Retina (tissue), 1 donor: Measurements from ENCODE around the gene ITGA6.

Source experiments
- DNase-seq: peaks from one replicate; pipeline ENCODE4 v3.0.0-alpha.2; 2016

ITGA6 gene

DNA sequence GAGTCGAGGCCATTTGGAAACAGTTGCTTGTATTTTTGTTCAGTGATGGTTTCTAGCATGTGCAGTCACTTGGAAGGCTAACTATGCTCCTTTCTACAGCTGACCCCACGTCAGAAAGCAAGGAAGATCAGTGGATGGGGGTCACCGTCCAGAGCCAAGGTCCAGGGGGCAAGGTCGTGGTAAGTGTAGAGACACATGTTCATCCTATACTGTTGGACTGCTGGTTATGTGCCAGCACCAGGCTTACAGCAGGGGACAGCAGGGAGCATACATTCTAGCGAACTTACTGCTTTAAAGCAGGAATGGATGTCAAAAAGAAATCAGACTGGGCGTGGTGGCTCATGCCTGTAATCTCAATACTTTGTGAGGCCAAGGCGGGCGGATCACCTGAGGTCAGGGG lies 40.0 kb downstream of the ITGA6 start:
- DNase-seq, result no peak

DNA sequence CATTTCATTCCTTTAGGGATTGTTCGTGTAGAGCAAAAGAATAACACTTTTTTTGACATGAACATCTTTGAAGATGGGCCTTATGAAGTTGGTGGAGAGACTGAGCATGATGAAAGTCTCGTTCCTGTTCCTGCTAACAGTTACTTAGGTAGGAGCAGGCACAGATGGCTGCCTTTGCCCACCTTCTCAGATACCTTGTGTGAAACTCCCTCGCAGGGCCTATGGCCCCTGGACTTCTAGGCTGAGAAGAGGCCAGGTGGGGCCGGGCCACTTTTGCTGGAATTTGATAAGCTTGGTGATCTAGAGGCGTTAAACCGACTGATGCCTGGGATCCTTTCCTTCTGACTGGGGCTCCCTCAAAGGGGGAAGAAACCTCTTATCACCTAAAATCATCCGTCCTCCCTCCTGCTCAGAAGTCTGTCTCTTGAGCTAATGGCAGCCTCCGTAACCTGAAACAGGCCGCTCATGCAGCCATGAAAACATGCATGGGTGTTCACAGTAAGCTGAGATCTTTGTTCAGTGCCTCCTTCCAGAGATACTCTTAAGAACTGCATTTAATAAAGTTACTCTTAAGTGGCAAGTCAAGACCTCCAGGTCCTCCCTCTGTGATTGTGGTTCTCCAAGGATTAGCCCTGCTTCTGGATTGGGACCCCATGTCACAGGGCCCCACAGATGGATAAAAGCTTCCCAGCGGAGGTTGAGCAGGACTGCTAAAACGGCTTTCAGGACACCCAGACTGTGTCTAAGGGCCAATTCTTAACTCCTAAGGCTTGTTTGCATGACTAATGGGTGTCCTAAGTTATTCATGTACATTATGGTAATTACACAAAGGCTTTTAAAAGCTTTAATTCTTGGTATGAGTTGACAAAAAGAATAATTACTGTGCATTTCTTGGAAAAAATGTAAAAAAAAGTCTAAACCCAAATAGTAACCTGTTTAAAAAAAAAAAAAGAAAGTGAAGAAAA lies 43.9 kb downstream of the ITGA6 start:
- DNase-seq, result no peak

DNA sequence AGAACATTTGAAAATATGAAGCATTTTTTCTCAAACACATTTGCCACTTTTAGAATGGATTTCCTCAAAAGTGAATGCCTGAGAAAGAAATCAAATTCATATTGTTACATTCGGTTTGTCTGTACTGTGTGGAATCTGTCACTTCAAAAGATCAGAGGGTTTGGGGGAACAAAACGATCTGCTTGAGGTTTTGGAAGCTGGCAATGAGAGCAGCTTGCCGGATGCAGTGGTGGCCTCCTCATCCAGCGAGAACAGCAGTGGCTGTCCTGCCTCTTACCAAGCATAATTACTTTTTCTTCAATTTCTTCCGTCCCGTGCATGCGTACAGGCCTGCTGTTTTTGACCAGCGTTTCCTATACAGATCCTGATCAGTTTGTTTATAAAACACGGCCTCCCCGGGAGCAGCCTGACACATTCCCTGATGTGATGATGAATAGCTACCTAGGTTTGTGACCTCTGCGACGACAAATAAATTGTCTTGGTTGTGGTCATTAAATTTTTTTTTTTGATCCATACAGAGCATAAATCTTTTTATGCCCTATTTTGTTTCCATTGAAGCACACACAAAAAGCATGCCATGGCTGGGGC lies 45.2 kb downstream of the ITGA6 start:
- DNase-seq, result no peak

DNA sequence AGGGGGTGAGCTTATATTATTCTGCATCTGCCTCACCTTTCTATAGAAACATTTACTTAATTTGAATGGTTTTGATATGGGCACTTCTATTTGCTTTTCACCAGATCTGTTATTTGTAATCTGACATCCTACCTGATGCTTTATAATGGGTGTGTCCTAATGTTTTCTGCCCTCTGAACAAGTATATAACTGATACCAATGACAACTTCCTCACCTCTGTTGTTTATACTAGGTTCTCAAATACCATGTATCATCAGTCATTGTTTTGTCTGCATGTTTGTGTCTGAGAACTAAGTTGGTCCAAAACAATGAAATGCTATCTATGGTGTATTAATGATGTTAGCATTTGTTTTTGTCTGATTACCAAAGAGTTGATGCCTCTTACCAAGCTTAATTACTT lies 45.8 kb downstream of the ITGA6 start:
- DNase-seq, result no peak

DNA sequence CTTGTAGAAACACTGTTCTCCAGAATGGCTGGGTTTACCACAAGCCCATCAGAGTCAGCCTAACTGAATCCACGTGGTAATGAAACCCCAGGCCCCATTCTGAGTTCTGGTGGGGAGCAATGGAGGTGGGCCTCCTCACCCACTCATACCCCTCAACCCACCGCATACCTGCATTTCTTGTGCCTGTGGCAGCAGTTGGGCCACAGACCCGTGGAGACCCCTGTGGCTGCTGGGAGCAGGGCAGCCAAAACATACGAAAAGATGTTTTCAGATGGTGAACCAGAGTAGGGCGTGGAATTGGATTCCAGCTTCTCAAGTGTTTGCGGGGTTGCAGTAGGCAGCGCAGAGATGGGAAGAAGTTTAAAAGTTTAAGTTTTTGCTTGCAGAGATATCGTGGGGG lies 51.0 kb downstream of the ITGA6 start:
- DNase-seq, result no peak

DNA sequence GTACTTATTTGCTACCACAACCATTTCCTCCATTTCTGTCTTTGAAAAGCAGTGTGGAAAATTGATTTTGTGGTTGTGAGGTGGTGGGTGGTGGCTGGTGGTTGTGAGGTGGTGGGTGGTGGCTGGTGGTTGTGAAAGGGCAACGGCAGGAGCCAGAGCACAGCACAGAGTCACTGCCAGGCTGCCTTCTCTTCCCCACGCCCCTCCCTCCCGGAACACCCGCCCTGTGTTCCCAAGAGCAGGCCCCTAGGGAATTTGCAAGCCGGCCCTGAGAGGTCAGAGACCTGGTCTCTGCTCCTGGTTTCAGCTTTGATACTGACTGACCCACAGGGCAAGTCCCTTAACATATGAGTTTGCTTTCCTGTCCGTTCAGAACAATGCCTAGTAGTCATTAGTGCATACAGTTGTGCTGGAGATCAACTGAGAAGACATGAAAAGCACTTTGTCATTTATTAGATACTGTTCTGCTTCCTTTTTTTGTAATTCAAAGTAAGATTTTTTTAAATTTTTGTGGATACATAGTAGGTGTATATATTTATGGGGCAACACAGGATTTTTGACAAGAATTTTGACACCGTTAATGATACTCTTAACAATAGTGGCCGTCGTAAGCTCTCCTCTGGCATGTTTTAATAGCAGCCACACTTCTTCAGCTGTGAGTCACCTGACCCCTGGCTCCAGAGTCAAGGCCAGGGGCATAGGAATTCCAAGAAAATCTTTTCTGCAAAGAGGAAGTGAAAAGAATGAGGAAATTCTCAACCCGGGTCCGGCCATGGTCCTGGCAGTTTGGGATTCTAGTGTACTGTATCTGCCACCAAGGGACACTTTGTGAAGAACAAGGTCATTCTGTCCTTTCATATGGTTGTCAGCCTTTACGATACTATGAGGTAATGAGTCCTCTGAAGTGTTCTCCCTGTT lies 53.2 kb downstream of the ITGA6 start:
- DNase-seq, result no peak

DNA sequence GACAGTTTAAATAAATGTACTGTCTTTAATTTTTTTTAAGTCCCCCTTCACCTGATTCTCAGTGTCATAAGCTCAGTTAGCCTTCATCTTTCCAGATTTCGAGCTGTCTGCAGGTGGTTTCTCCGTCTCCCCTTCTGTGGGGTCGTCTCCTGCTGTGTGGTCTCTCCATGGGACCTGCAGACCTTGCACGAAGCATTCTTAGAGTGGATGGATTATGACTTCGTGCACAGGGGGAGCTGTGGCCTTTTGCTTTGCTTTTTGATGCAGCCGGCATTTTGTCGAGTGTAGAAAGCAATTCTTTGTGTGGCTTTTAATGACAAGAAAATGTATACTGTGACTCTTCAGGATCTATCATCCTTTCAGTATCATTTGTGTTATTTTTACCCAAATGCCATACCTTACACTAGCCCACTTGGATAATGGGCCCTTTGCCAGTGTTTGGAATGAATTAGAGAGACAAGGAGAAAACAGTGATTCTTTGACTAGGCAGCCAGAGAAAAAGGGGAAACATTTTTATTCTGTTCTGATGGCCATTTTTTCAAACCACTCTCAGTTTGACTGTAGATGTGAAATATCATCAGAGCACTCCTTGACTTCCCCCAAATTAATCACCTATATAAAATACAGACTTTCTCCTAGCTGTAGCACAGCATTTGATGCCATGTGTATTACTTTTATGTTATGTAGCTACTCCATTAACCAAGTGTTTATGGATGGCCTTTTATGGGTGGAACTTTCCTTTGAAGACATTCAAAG lies 54.3 kb downstream of the ITGA6 start:
- DNase-seq, result no peak

DNA sequence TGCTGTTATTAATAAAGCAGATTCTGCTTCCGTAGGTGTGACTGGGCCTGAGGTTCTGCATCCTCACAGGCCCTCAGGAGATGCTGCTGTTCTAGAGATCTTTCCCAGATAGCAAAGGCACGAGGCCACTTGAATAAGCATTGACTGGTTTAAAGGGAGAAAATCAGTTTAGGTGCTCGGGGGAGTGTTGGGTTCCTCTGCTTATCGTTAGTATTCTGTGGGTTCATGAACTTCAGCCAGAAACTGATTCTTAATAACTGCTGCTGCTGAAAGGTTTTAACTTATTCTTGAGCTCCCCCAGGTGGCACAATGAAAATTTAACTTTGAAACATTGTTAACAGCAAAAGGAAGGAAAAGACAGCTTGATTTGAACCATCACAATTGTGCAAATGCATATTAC lies 56.9 kb downstream of the ITGA6 start:
- no peak for DNase-seq

DNA sequence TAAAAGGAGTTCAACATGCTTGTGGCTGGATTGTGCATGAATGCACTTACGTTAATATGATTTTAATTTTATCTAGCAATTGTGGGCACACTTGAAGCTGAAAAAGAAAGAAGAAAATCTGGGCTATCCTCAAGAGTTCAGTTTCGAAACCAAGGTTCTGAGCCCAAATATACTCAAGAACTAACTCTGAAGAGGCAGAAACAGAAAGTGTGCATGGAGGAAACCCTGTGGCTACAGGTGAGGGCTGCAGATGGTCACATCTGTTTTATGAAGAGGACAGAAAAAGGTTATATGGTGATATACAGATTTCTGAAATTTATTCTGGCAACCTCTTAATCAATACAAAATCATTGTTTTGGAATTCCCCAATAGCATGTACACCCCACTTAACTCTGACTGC lies 57.3 kb downstream of the ITGA6 start:
- DNase-seq, result no peak

DNA sequence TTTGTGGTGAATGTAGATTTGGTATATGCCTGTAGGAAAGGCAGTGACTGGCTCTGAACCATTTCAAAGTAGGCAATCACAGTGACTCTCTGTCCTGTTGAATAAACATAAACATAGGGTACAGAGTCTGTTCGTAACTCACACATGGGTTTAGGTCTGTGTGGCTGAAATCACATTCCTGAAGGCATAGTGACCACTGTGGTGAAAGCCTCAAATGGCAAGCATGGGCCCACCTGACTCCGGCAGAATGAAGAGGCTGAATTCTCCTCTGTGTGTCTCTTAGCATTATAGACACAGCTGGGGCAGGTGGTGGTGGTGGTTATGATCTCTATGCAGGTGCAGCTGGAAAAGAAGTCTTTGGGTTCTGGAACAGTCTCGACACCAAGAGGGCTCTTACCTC lies 61.2 kb downstream of the ITGA6 start:
- DNase-seq, result no peak

DNA sequence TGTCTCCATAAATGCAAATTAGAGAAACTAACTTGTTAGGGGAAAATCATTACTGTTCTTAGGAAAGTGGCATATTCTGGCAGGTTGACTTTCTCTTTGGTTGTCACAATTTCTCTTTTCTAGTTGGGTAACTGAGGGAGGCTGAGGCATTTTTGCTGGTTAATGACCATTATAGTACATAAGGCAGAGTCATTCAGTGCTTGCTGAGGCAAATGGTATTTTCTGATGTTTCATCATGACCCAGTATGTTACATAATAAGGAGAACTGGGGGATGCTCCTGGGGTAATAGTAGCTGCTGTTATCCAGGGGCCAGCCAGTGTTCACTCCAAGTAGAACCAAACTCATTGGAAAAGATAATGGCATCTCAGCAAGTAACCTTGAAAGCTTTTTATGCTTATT lies 62.3 kb downstream of the ITGA6 start:
- DNase-seq, result no peak

DNA sequence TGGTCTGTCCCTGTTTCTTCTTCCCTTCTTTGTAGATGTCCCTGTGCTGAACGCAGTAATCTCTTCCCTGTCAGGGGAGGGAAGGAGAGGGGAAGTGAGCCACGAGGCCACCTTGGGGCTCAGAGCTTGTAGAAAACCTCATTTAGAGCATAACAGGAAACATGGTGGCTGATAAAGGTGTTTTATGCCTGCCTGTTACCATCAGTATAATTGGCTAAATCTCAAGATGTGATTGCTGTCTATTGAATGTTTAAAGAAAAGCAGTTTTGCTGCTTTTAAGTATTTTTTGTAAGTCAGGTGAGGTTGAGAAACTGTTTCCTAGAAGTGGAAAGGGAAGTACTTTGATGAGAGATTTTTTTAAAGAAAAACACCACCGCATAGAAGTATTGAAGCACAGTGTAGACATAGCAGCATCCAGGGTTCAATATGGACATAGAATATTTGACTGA lies 68.8 kb downstream of the ITGA6 start:
- no peak for DNase-seq

DNA sequence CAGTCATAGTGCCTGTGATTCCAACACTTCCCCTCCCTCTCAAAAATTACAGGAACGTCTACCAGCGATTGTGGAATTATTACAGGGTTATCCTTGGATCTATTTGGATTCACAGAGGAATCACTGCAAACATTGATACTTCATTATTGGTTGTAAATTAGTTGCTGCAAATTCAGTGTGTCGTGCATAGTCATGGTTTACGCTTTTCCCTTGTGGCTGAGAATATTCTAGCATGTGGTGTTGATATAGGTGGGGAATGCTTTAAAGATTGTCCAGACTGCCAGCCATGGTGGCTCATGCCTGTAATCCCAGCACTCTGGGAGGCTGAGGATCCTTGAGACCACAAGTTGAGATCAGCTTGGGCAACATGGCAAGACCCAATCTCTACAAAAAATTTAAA lies 79.8 kb downstream of the ITGA6 start:
- DNase-seq, result no peak

DNA sequence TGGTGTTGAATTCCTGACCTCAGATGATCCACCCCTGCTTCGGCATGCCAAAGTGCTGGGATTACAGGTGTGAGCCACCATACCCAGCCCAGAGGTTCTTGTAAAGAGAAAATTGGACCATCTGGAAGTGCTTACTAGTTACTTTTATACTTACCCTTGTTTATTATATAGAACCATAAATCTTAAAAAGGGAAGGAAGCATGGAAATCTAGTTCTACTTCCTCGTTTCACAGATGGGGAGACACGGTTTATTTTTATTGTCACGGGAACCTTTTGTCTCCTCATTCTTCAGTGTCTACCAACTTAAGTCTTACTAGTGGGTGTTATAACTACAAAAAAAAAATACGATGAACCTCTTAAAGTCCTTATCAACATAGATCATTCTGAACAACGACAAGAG lies 82.7 kb downstream of the ITGA6 start:
- no peak for DNase-seq

DNA sequence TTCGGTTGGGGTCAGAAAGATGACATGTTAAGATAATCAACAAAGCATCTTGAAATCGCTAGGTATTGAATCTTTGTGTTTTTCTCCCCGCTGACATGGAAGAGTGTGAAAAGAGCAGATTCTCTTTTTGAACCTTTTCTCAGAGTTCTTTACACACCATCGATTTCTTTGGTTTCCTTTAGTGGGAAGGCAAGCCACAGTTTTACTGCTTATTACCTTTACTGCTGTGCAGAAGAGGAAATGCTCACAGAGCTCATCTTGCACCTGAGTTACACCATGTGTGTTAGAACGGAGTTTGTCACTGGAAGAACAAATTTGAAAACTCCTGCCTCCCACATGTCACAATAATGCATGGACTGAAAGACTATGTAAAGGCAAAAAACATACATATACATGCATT lies 83.2 kb downstream of the ITGA6 start:
- DNase-seq, result no peak

DNA sequence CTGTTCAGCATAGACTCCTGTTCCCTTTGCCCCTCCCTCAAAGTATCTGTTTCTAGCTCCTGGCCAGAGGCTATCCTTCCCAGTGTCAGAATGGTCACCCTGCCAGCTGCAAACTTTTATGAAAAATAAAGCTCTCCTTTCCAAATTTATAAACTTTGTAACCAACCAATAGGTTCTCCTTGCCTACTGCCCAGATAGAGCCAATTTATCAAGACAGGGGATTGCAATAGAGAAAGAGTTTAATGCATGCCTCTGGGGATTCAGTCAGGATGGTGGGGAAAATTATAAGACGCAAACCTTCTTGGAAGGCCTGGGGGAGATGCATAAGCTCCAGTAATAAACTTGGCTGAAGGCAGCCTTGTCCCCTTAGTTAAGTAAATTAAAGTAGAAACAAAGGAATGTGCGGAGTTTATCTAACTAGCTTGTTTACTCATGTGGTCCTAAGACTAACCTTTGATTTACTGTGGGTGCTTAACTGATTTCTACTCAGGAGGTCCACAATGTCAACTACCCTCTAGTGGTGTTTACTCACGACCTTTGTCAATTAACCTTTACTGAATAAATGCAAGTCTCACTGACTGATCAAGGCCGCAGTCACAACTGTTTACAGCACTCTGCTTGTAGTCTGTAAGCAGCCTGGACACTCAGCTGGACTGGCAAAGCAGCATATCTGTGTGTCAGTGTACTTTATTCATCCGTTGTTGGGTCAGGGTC lies 85.6 kb downstream of the ITGA6 start:
- no peak for DNase-seq

DNA sequence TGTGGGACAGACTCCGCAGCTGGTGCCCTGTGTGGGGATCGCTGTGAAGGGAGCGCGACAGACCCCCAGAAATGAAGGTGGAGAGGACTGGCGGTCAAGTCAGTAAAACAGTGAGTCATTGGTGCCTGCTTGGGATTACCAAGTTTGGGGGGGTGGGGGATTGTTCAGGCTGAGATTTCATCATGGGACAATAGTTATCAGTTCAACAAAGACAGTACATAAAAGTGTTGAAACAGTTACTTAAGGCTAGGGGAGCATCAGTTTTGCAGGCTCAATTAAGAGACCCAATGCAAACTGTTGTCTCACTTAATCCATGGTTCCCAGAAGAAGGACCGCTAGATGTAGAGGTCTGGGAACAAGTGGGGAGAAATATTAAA lies 86.1 kb downstream of the ITGA6 start:
- no peak for DNase-seq

DNA sequence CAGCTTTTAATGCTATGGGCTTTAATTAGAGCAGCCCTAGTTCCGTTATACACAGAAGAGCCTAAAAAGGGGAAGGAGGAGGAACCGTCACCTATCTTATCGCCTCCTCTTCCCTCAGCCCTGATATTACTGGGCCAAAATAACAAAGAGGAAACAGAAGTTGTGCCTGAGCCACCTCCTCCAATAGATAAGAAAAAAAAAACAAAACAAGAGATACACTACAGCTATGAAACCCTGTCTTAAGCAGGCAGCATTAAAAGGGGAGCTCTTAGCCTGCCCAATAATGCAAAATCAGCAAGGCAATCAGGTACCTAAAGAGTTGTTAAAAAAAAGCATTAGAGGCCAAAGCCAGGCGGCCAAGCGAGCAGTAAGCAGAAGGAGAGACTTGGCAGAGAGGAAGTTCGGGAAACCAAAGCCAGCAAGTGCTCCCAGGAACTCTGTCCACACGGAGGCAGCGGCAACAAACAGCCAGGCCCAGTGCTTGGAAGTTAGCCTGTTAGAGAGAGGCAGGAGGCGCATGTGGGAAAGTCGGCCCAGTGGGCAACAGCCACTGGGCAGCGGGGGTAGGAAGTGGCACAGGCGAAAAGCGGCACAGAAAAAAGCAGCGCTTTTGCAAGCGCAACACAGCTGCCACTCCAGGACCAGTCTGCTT lies 86.7 kb downstream of the ITGA6 start:
- DNase-seq, result no peak

DNA sequence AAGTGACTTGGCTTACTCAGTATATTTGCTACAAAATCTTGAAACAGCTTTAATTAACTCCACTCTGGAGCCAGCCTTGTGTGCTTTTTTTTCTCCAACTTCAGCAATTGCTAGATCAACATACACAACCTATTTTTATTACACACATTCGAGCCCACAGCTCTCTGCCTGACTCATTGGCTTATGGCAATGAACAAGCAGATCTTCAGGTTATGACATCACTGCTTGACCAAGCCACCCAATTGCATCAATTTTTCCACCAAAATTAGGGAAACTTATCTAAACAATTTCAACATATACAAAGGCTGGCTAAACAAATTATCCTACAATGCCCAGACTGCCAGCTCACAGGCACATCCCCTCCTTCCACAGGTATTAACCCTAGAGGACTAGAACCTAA lies 88.9 kb downstream of the ITGA6 start:
- DNase-seq, result no peak

DNA sequence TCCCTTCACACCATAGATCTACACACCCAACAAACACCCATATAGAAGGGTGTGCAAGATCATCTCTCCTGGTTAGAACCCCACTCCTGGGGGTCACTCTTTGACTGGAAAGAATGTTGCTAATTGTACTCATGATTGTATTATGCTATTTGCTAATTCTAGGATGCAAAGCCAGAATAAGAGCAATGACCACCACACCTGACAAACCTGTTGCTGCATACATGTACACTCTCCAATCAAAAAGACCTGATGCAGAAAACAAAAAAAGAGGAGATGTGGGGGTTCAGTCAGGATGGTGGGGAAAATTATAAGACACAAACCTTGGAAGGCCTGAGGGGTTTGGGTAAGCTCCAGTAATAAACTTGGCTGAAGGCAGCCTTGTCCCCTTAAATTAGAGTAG lies 91.6 kb downstream of the ITGA6 start:
- no peak for DNase-seq

DNA sequence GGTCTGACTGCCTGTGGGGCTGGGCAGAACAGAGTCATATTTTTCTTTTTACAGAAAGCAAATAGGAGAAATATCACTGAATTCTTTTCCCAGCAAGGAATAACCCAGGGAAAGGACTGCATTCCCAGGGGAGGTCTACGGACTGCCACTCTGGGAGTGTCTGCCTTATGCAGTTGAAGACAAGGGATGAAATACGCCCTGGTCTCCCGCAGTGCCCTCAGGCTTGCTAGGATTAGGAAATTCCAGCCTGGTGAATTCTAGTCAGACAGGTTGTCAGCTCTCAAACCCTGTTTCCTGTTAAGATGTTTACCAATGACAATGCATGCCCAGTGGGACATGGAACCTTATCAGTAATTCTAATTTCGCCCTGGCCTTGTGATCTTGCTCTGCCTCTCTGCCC lies 98.2 kb downstream of the ITGA6 start:
- no peak for DNase-seq

DNA sequence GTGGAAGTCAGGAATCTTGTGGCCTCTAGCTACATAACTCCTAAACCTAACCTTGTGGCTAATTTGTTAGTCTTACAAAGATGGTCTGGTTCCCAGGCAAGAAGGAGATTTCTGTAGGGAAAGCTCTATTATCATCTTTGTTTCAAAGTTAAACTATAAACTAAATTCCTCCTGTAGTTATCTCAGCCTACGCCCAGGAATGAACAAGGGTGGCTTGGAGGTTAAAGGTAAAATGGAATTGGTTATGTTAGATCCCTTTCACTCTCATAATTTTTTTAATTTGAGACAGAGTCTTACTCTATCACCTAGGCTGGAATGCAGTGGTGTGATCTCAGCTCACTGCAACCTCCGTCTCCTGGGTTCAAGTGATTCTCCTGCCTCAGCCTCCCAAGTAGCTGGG lies 103.9 kb downstream of the ITGA6 start:
- DNase-seq, result no peak
